H1 (cell line): ENCODE measurements around the gene UPK1B. TPM values are rescaled to one million over a fixed set of nuclear protein-coding genes. Genes with fewer than 3 reads are reported as not detected.

Experiments used
- CTCF ChIA-PET: fragments of 300-600 bp; sonication (Branson Sonifier 250); formaldehyde crosslinking; loops from one replicate; lab custom pipeline; 2021; ENCODE audit not compliant: partially characterized antibody; lab: Charles Lee
- POLR2A ChIA-PET: fragments of 300-600 bp; sonication (Branson Sonifier 250); formaldehyde crosslinking; loops from one replicate; lab custom pipeline; 2021; ENCODE audit warnings: inconsistent platforms; ENCODE audit not compliant: partially characterized antibody; lab: Charles Lee
- DNase-seq, 2 experiments: peaks; one replicate each; pipeline versions ENCODE4 v3.0.0 to v3.0.0-alpha.2; 2010 to 2022; ENCODE audit warnings: low spot score in 2 of 2, low read depth in 1 of 2, mixed read lengths in 1 of 2
- FAIRE-seq: peaks from 2 replicates; lab custom pipeline; 2011; peaks lifted over from hg19 to GRCh38; lab: Jason Lieb, UNC
- H2AFZ ChIP-seq: 2 replicates; pipeline ENCODE4 v1.8.1; 2012; ENCODE audit warnings: low read length, inconsistent platforms
- H2AK5ac ChIP-seq: 2 replicates; pipeline ENCODE4 v1.6.1; 2013; ENCODE audit warnings: low read depth, low read length
- H2BK120ac ChIP-seq: replicated peaks from 2 replicates; pipeline ENCODE3; 2013; ENCODE audit warnings: low read depth, low read length, inconsistent platforms
- H2BK12ac ChIP-seq: 2 replicates; pipeline ENCODE4 v1.6.1; 2013; ENCODE audit warnings: low read depth, low read length
- H2BK15ac ChIP-seq: 2 replicates; pipeline ENCODE4 v1.6.1; 2013; ENCODE audit warnings: low read length
- H2BK20ac ChIP-seq: 2 replicates; pipeline ENCODE4 v1.6.1; 2013; ENCODE audit warnings: low read length
- H2BK5ac ChIP-seq: 2 replicates; pipeline ENCODE4 v1.6.1; 2013; ENCODE audit warnings: low read depth, low read length
- H3K14ac ChIP-seq: 2 replicates; pipeline ENCODE4 v1.6.1; 2013; ENCODE audit warnings: inconsistent platforms; ENCODE audit not compliant: insufficient read length
- H3K18ac ChIP-seq: 2 replicates; pipeline ENCODE4 v1.6.1; 2013; ENCODE audit warnings: low read length; ENCODE audit errors: extremely low read depth
- H3K23ac ChIP-seq: 2 replicates; pipeline ENCODE4 v1.6.1; 2013; ENCODE audit warnings: inconsistent platforms; ENCODE audit not compliant: insufficient read length
- H3K23me2 ChIP-seq: 2 replicates; pipeline ENCODE4 v1.6.1; 2013; ENCODE audit warnings: low read depth, low read length
- H3K27ac ChIP-seq: 2 replicates; pipeline ENCODE4 v1.6.1; 2011; ENCODE audit warnings: low read depth, low read length, inconsistent platforms
- H3K27me3 ChIP-seq, 4 experiments: replicated peaks in 1 of 4; 1 replicate in 1 of 4; 2 replicates in 3 of 4; pipeline versions ENCODE4 v1.6.1 to v1.8.1; 2011 to 2013; ENCODE audit warnings: low read length in 3 of 4, mild to moderate bottlenecking in 3 of 4, inconsistent platforms in 2 of 4, mixed read lengths in 2 of 4, moderate library complexity in 1 of 4; ENCODE audit not compliant: control insufficient read depth in 3 of 4, insufficient read depth in 3 of 4; ENCODE audit errors: extremely low read depth in 1 of 4
- H3K36me3 ChIP-seq, 4 experiments: 2 replicates each; pipeline versions ENCODE4 v1.6.1 to v1.8.1; 2011 to 2013; ENCODE audit warnings: mild to moderate bottlenecking in 4 of 4, low read length in 3 of 4, moderate library complexity in 2 of 4, control low read depth in 1 of 4, inconsistent platforms in 1 of 4; ENCODE audit not compliant: insufficient read depth in 4 of 4, control insufficient read depth in 2 of 4
- H3K4ac ChIP-seq: replicated peaks from 2 replicates; pipeline ENCODE3; 2013; ENCODE audit warnings: low read length, low read depth, mixed read lengths, inconsistent platforms; ENCODE audit not compliant: insufficient read length
- H3K4me1 ChIP-seq, 4 experiments: replicated peaks in 1 of 4; 1 replicate in 1 of 4; 2 replicates in 3 of 4; pipeline versions ENCODE4 v1.6.1 to v1.8.1; 2011 to 2013; ENCODE audit warnings: low read length in 3 of 4, inconsistent platforms in 2 of 4, mixed read lengths in 1 of 4; ENCODE audit not compliant: insufficient read depth in 4 of 4, control insufficient read depth in 3 of 4
- H3K4me2 ChIP-seq, 2 experiments: 2 replicates each; pipeline versions ENCODE4 v1.6.1 to v1.8.1; 2011 to 2013; ENCODE audit warnings: low read depth in 2 of 2, low read length in 2 of 2, control low read depth in 1 of 2, inconsistent platforms in 1 of 2, mild to moderate bottlenecking in 1 of 2; ENCODE audit not compliant: insufficient read depth in 1 of 2
- H3K4me3 ChIP-seq, 4 experiments: fragments of 200-600, 300-600 bp in 1 of 4; sonication (generic), shearing (Covaris generic), sonication (Bioruptor Twin) in 1 of 4; 2 replicates each; pipeline versions ENCODE4 v1.5.1 to v1.8.1; 2011 to 2016; ENCODE audit warnings: low read length in 4 of 4, low read depth in 3 of 4, control low read depth in 2 of 4, inconsistent platforms in 2 of 4, mild to moderate bottlenecking in 2 of 4, mixed read lengths in 1 of 4, moderate library complexity in 1 of 4; ENCODE audit not compliant: insufficient read depth in 2 of 4; ENCODE audit errors: extremely low read depth in 1 of 4
- H3K56ac ChIP-seq: replicated peaks from 2 replicates; pipeline ENCODE3; 2013; ENCODE audit warnings: low read depth, mild to moderate bottlenecking, mixed read lengths, low read length, inconsistent platforms; ENCODE audit not compliant: insufficient read length
- H3K79me1 ChIP-seq: 2 replicates; pipeline ENCODE4 v1.6.1; 2013; ENCODE audit warnings: low read depth, low read length, control low read depth
- H3K79me2 ChIP-seq, 2 experiments: 2 replicates each; pipeline versions ENCODE4 v1.6.1 to v1.8.1; 2012 to 2013; ENCODE audit warnings: low read length in 2 of 2, mild to moderate bottlenecking in 2 of 2, inconsistent platforms in 1 of 2; ENCODE audit not compliant: insufficient read depth in 2 of 2, control insufficient read depth in 1 of 2
- H3K9ac ChIP-seq, 4 experiments: replicated peaks in 1 of 4; 1 replicate in 1 of 4; 2 replicates in 3 of 4; pipeline versions ENCODE4 v1.6.1 to v1.8.1; 2011 to 2013; ENCODE audit warnings: low read depth in 3 of 4, low read length in 3 of 4, control low read depth in 2 of 4, mild to moderate bottlenecking in 2 of 4, moderate library complexity in 2 of 4, inconsistent platforms in 1 of 4; ENCODE audit errors: extremely low read depth in 1 of 4
- H3K9me3 ChIP-seq, 2 experiments: 2 replicates each; pipeline versions ENCODE4 v1.6.1 to v1.8.1; 2012 to 2013; ENCODE audit warnings: mild to moderate bottlenecking in 2 of 2, moderate library complexity in 2 of 2, control low read depth in 1 of 2, inconsistent platforms in 1 of 2, low read depth in 1 of 2, low read length in 1 of 2, mixed read lengths in 1 of 2; ENCODE audit not compliant: insufficient read depth in 2 of 2
- H4K20me1 ChIP-seq, 2 experiments: replicated peaks in 1 of 2; 2 replicates each; pipeline versions ENCODE3 to v1.8.1; 2011 to 2013; ENCODE audit warnings: inconsistent platforms in 2 of 2, low read length in 2 of 2, mild to moderate bottlenecking in 1 of 2; ENCODE audit not compliant: insufficient read depth in 2 of 2, control insufficient read depth in 1 of 2
- H4K5ac ChIP-seq: 2 replicates; pipeline ENCODE4 v1.6.1; 2013; ENCODE audit warnings: low read length, low read depth, mixed read lengths, inconsistent platforms; ENCODE audit not compliant: insufficient read length
- H4K8ac ChIP-seq: 2 replicates; pipeline ENCODE4 v1.8.0; 2013; ENCODE audit warnings: mild to moderate bottlenecking, moderate library complexity, low read length, inconsistent platforms; ENCODE audit not compliant: insufficient read depth; ENCODE audit errors: extremely low read depth
- H4K91ac ChIP-seq: replicated peaks from 2 replicates; pipeline ENCODE3; 2013; ENCODE audit warnings: low read length, mixed read lengths, inconsistent platforms; ENCODE audit not compliant: insufficient read length
- CREB1 ChIP-seq: IDR thresholded peaks from 2 replicates; pipeline ENCODE4 v1.6.1; 2012; ENCODE audit warnings: inconsistent platforms
- CTCF ChIP-seq, 3 experiments: IDR thresholded peaks; 1 replicate in 2 of 3; 2 replicates in 1 of 3; pipeline versions ENCODE4 v1.5.1 to v1.6.1; 2011; ENCODE audit warnings: low read length in 3 of 3, mild to moderate bottlenecking in 3 of 3, inconsistent platforms in 2 of 3, low read depth in 1 of 3, moderate library complexity in 1 of 3; ENCODE audit not compliant: insufficient read depth in 1 of 3; ENCODE audit errors: control extremely low read depth in 1 of 3
- HDAC6 ChIP-seq: IDR thresholded peaks from one replicate; pipeline ENCODE4 v1.7.1; 2012; ENCODE audit warnings: low read depth, mild to moderate bottlenecking, inconsistent platforms, low read length, moderate library complexity
- KDM1A ChIP-seq: fragments of 200-600, 300-600 bp; sonication (generic); IDR thresholded peaks from 2 replicates; pipeline ENCODE4 v1.7.1; 2016; ENCODE audit warnings: mild to moderate bottlenecking, low read length, borderline replicate concordance
- KDM5A ChIP-seq: fragments of 200-600 bp; IDR thresholded peaks from 2 replicates; pipeline ENCODE4 v1.7.1; 2012; ENCODE audit warnings: mild to moderate bottlenecking, low read length, inconsistent platforms, mixed read lengths
- POLR2AphosphoS5 ChIP-seq: IDR thresholded peaks from 2 replicates; pipeline ENCODE4 v1.6.1; 2011; ENCODE audit warnings: low read depth, low read length
- SIN3A ChIP-seq, 2 experiments: IDR thresholded peaks in 1 of 2; conservative IDR thresholded peaks in 1 of 2; 2 replicates each; pipeline ENCODE4 v1.6.1; 2011 to 2012; ENCODE audit warnings: low read length in 2 of 2, improper control_type of control experiment in 1 of 2, low read depth in 1 of 2, mild to moderate bottlenecking in 1 of 2
- SP4 ChIP-seq: IDR thresholded peaks from 2 replicates; pipeline ENCODE4 v1.6.1; 2012; ENCODE audit warnings: low read length, inconsistent platforms
- YY1 ChIP-seq: IDR thresholded peaks from 2 replicates; pipeline ENCODE4 v1.6.1; 2011; ENCODE audit warnings: low read depth, mild to moderate bottlenecking, low read length
- WGBS, 2 experiments: shearing (Covaris generic) in 1 of 2; methylation state at CpG; one replicate each; pipeline versions ENCODE4 v1.1.6 to v1.1.7; 2013 to 2015; ENCODE audit warnings: low lambda C conversion rate in 2 of 2, mixed read lengths in 2 of 2, inconsistent platforms in 1 of 2, low coverage in 1 of 2, missing lambda C conversion rate in 1 of 2; ENCODE audit not compliant: insufficient replicate concordance in 2 of 2, insufficient coverage in 1 of 2, insufficient read length in 1 of 2; ENCODE audit errors: extremely low coverage in 1 of 2, missing lambda C conversion rate in 1 of 2; 5-methylcytosine and 5-hydroxymethylcytosine counted together
- polyA plus RNA-seq, 7 experiments: library from polyadenylated mRNA; depleted of rRNA in 3 of 7; stranded (reverse) in 5 of 7; unstranded in 2 of 7; fragments of >200 nt in 5 of 7; fragments of 200-250 nt in 2 of 7; gene quantifications; 1 replicate in 5 of 7; 2 replicates in 1 of 7; 4 replicates in 1 of 7; pipeline versions ENCODE4 v1.2.1 to v1.2.3, GENCODE V29; 2011 to 2013; ENCODE audit warnings: missing spikeins in 2 of 7, mixed read lengths in 2 of 7
- total RNA-seq: library from RNA; stranded (reverse); fragmentation: NEBNext Ultra II Directional; extraction: Animal tissue kit (Norgen Biotek cat#: 25700); gene quantifications from 2 replicates; pipeline ENCODE4 v1.2.1, GENCODE V29; 2021

Gene UPK1B
- total and polyA plus RNA-seq, 2 of the 8 experiments (the other 6 are each of a cell fraction or from before 2014, with no cell fraction given): 0.67 to 0.68 TPM

GRCh38 chr3:119176778-119177177, 3.4 kb downstream of the UPK1B start:
- Histone ChIP-seq H3K4me1 (peaks cover 0 to 1% (median 0%) of the 10 kb centered on the region in 4 experiments; a peak in 1 of 7 replicates), H3K27ac (no peak overlapping the region), H3K23me2 (no peaks in the 10 kb centered on the region), H2BK120ac (no peak overlapping the region), H3K9ac (no peak overlapping the region), H3K14ac (no peak overlapping the region), H4K8ac (no peak overlapping the region), H3K4ac (no peak overlapping the region), H3K9me3 (no peaks in the 10 kb centered on the region), H3K18ac (no peak overlapping the region), H3K4me3 (no peak overlapping the region), H3K79me2 (no peaks in the 10 kb centered on the region), H3K36me3 (no peaks in the 10 kb centered on the region), H3K79me1 (no peaks in the 10 kb centered on the region), H2BK15ac (0 out of 2 replicates have a peak overlapping the region, but pooled peaks have one; percentile 34), H2AFZ (no peak overlapping the region), H4K5ac (no peak overlapping the region), H4K20me1 (no peaks in the 10 kb centered on the region), H3K23ac (no peak overlapping the region), H2BK5ac (no peak overlapping the region), H3K56ac (no peak overlapping the region), H2BK20ac (no peak overlapping the region), H3K4me2 (no peak overlapping the region), H3K27me3 (no peaks in the 10 kb centered on the region), H2AK5ac (no peak overlapping the region), H4K91ac (no peak overlapping the region), H2BK12ac (no peak overlapping the region)
- CTCF ChIA-PET: no interaction called here
- 81% methylated on average over 4 of the region's 4 CpGs; no CpG with 5 or more reads in 1 of the 2 experiments for WGBS, 2 experiments
- DNase-seq (no peak), FAIRE-seq (no peak)
- POLR2A ChIA-PET: no interaction called here
- TF ChIP-seq YY1: no peak
- no peak for TF ChIP-seq KDM1A
- no peak for TF ChIP-seq KDM5A
- no peak for TF ChIP-seq CTCF (IDR thresholded peaks at IDR 0.05; ENCODE audit: control extremely low read depth in 1 of 3, insufficient read depth in 1 of 3, low read depth in 1 of 3, low read length in 3 of 3)
- TF ChIP-seq SIN3A (conservative IDR thresholded peaks at IDR 0.05 in 1 of 2, IDR thresholded peaks at IDR 0.05 in 1 of 2; ENCODE audit: low read depth in 1 of 2, low read length in 2 of 2): no peak
- no peak for TF ChIP-seq SP4
- no peak for TF ChIP-seq HDAC6
- no peak for TF ChIP-seq POLR2AphosphoS5
- TF ChIP-seq CREB1: no peak
